22Rv1 (cell line): Measurements from ENCODE around the gene LDLRAD4.

Experiments
- H3K27ac ChIP-seq: fragments of 450-650 bp; 2 replicates; pipeline ENCODE4 v1.5.1; 2017
- CTCF ChIP-seq: fragments of 450-650 bp; IDR thresholded peaks from 2 replicates; pipeline ENCODE4 v1.5.1; 2017; ENCODE audit warnings: mild to moderate bottlenecking
- ZFX ChIP-seq: fragments of 450-650 bp; IDR thresholded peaks from 2 replicates; pipeline ENCODE4 v1.6.1; 2017; ENCODE audit warnings: antibody characterized with exemption, borderline replicate concordance

LDLRAD4 gene

DNA sequence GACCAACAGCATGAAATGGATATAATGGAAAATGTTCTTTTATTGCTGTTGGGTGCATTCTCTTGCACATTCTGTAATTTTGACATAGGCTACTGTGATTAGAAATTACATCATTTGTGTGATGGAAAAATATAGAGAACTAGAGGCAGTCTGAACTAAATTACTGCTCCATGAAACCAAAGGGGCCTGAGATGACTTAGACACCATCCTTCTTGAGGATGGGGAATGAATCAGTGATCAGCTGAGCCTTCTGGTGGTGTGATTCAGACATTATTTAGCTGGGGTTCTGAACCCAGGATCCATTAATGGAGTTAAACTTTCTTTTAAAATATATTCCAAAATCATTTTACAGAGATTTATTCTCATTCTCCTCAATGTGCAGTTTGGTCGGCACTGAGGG lies 135.8 kb downstream of the LDLRAD4 start:
- no peak for TF ChIP-seq CTCF
- no peak for TF ChIP-seq ZFX
- no peak overlapping the region for H3K27ac ChIP-seq

- H3K27ac ChIP-seq: no peak overlapping the region
- TF ChIP-seq CTCF (no peak), ZFX (no peak)
Observed at GRCh38 chr18:13356032-13356431, 137.5 kb downstream of the LDLRAD4 start.

DNA sequence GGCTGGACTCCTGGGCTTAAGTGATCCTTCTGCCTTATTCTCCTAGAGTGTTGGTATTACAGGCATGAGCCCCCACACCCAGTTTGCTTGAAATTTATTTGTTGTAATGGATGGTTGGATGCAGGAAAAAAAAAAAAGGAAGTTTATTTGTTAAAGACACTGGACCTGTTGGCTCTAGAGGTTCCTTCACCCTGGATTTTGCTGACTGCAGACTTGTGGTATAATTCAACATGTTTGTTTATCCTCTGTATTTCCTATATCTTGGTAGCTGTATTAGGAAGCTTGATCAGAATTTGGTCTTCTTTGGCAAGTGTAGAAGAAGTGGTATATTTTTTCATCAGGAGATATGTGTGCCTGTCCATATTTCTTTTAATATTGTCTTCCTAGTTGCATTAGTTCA lies 138.7 kb downstream of the LDLRAD4 start:
- TF ChIP-seq CTCF: no peak
- TF ChIP-seq ZFX: no peak

GRCh38 chr18:13359210-13359609 lies 140.7 kb downstream of the LDLRAD4 start:
- no peak for TF ChIP-seq ZFX
- TF ChIP-seq CTCF: no peak
- H3K27ac ChIP-seq: no peak overlapping the region

More for the DNA sequence above, 138.7 kb downstream of the LDLRAD4 start:
- H3K27ac ChIP-seq: no peak overlapping the region

DNA sequence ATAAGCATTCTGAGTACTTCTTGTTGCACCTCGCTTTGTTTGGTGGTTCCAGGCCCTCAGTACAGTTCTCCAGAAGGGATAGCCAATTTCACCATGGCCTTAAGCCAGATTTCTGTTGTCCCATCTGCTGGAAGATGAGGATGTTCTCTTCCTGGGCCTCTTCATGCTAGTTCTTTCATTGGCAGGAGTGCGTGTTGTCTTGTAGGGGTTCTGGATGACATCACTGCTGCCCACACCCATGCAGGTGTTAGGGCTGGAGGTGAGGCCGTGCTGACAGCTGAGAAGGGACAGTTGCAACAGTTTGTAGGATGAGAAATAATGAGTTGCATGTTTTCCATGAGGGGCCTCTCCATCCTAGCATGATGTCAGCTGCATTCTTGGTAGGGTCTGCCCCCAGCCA lies 142.9 kb downstream of the LDLRAD4 start:
- H3K27ac ChIP-seq: no peak overlapping the region
- TF ChIP-seq ZFX (no peak), CTCF (no peak)

DNA sequence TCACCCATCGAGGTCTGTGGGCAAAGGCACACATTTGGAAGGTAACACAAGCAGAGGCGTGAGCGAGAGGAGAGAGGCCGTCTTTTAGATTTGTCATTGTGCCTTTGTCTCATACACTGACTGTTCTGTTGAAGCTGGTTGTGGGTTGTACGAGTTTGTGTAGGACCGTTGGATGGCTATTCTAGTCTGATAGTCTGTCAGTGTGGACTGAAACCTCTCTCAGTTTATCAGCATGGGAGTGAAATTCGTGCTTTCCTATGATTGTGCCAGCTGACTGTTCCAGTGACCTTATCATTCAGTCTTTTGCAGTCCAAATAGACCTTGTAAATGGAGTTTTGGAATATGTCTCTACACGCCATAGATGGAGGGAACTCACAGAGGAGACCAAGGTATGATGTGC lies 143.5 kb downstream of the LDLRAD4 start:
- no peak overlapping the region for H3K27ac ChIP-seq
- no peak for TF ChIP-seq ZFX
- no peak for TF ChIP-seq CTCF

- TF ChIP-seq ZFX: no peak
- no peak for TF ChIP-seq CTCF
Observed at GRCh38 chr18:13362607-13363006, 144.0 kb downstream of the LDLRAD4 start.

More at GRCh38 chr18:13362607-13363006, 144.0 kb downstream of the LDLRAD4 start:
- no peak overlapping the region for H3K27ac ChIP-seq
